ENCODE data around the gene SERPIND1.

SERPIND1 gene

DNA sequence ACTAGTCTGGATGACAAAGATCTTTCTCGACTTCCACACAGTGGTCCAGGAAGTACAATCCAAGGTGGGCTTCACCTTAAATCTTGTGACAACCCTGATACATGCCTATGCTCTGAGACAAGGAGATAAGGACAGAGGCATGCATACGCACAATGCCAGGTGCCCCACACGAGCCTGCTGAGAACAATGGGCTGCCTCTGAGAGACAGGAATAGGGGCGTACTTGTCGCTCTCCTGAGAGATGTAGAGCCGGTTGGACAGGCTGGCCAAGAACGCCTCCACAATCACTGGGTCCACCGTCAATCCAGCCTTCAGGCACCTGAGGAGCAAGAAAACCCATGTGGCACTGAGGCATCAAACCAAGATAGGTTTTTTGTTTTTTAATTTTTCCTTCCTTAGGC, 25.5 kb downstream of the SERPIND1 start:
- in situ Hi-C loops (cut with MboI; ENCODE audit: low sequenced_read_pairs, unreplicated experiment): loop anchor here (25.0 kb wide), 1 partner anchor 187 kb away; no protein-coding TSS in a partner anchor

DNA sequence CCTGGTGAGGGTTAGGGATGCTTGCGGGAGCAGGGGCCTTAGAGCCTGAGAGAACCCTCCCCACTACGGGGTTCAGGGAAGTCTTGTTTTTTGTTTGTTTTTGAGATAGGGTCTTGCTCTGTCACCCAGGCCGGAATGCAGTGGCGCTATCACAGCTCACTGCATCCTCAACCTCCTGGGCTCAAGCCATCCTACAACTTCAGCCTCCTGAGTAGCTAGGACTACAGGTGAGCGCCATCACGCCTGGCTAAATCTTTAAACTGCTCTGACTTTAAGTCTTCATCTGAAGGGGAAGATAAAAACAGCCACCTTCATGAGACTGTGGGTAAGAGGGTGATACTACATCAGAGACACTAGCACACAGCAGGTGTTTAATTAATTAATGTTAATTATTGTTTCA, 28.5 kb downstream of the SERPIND1 start:
- in situ Hi-C loops (cut with MboI; ENCODE audit: low sequenced_read_pairs, unreplicated experiment): no loop called here
- TF ChIP-seq, protein P1, sequence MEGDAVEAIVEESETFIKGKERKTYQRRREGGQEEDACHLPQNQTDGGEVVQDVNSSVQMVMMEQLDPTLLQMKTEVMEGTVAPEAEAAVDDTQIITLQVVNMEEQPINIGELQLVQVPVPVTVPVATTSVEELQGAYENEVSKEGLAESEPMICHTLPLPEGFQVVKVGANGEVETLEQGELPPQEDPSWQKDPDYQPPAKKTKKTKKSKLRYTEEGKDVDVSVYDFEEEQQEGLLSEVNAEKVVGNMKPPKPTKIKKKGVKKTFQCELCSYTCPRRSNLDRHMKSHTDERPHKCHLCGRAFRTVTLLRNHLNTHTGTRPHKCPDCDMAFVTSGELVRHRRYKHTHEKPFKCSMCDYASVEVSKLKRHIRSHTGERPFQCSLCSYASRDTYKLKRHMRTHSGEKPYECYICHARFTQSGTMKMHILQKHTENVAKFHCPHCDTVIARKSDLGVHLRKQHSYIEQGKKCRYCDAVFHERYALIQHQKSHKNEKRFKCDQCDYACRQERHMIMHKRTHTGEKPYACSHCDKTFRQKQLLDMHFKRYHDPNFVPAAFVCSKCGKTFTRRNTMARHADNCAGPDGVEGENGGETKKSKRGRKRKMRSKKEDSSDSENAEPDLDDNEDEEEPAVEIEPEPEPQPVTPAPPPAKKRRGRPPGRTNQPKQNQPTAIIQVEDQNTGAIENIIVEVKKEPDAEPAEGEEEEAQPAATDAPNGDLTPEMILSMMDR (IDR thresholded peaks at IDR 0.05; ENCODE audit: borderline replicate concordance, control extremely low read depth, extremely low read depth, insufficient read depth, missing control alignments): no peak
- no peak for DNase-seq (ENCODE audit: low spot score)

More for the DNA sequence above, 25.5 kb downstream of the SERPIND1 start:
- TF ChIP-seq, protein P1 (IDR thresholded peaks at IDR 0.05; ENCODE audit: borderline replicate concordance, control extremely low read depth, extremely low read depth, insufficient read depth, missing control alignments): no peak
- no peak for DNase-seq (ENCODE audit: low spot score)

DNA sequence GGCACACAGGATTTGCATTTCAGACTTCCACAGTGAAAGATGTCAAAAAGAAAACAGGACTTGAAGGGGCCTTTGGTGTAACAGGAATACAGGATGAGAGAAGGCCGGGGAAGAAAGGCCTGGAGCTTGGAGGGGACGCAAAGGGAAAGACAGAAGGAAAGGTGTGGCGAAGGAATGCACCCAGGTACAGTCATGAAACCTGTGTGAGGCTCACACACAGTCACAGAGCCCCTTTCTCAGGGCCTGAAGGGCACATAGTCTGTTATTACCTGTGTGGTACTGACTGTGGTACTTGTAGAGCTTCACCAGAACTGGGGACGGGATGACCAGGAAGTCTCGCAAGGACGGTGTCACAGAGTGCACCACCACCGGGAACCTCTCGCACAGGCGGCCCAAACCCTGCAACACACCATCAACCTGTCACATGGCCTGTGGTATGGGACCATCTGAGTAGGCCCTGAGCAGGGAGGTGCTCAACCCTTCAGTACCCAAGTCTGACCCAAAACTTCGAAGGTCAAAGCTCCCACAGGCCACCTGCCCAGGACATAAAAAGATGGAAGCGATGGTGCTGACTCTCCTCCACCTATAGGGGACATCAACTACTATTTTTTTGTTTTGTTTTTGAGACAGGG, 29.1 kb downstream of the SERPIND1 start:
- no peak for DNase-seq (ENCODE audit: low spot score)
- TF ChIP-seq, protein P1 (IDR thresholded peaks at IDR 0.05; ENCODE audit: borderline replicate concordance, control extremely low read depth, extremely low read depth, insufficient read depth, missing control alignments): no peak
- in situ Hi-C loops (cut with MboI; ENCODE audit: low sequenced_read_pairs, unreplicated experiment): no loop called here

DNA sequence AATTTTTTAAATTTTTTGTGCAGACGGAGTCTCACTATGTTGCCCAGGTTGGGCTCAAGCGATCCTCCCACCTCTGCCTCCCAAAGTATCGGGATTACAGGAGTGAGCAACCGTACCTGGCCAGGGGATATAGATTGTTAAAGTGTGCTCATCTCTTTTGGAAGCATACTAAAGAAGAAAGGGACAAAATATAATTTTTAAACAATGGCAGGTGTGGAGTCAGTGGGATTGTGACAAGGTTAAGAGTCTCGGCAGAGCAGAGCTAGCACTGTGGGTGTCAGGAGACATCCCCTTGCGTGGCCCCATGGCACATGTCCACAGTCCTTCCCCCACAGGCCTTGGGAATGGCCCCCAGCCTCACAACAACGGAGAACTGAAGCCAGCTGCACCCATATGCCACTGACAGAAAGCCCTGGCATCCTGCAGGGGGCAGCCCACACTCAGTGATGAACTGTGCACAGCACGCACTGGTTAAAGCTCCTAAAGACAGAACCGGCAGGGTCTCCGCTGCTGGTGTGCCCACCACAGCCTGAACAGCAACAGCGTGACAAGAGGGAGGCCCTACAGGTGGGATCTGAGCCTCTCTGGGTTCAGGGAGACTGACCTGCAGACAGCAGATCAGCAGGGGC, 29.9 kb downstream of the SERPIND1 start:
- TF ChIP-seq, protein P1 (IDR thresholded peaks at IDR 0.05; ENCODE audit: borderline replicate concordance, control extremely low read depth, extremely low read depth, insufficient read depth, missing control alignments): peak; percentile 43
- in situ Hi-C loops (cut with MboI; ENCODE audit: low sequenced_read_pairs, unreplicated experiment): no loop called here
- DNase-seq (ENCODE audit: low spot score): peak; percentile 50

DNA sequence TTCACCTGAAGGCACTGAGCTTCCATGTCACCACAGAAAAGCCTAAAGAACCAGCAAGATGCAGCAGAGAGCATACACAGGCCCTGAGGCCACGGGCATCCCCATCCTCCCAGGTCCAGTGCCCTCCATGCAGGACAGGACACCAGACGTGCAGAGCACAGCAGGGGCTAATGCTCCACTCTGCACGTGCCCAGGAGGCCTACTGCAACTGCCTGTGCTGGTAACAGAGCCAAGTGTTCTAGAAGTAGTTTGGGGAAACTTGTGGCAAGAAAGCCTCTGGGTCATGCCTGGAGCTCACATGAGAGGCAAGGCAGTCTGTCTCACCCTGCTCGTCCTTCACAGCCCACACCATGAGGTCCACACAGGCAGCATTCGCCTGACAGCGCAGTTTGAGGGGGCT, 30.7 kb downstream of the SERPIND1 start:
- in situ Hi-C loops (cut with MboI; ENCODE audit: low sequenced_read_pairs, unreplicated experiment): no loop called here
- TF ChIP-seq, protein P1 (IDR thresholded peaks at IDR 0.05; ENCODE audit: borderline replicate concordance, control extremely low read depth, extremely low read depth, insufficient read depth, missing control alignments): no peak
- no peak for DNase-seq (ENCODE audit: low spot score)

DNA sequence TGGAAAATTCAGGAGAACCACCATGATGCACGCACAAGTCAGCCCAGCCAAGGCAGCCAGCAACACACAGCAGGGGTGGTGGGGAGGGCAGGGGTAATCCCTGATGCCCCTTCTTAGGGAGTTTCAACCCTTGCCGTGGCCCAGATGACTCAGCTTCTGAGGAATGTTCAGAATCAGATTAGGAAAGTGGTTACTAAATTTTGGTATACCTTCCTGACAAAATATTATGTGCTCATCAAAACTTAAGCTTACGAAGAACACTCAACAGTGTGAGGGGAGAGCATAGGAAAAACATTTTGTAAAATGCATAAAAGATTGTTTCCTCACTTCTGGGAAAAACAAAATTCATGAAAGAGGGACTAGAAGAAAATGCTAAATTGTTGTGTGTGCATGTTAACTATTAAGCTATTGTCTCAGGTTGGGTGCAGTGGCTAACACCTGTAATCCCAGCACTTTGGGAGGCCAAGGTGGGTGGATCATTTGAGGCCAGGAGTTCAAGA, 32.1 kb downstream of the SERPIND1 start:
- DNase-seq (ENCODE audit: low spot score): no peak
- TF ChIP-seq, protein P1 (IDR thresholded peaks at IDR 0.05; ENCODE audit: borderline replicate concordance, control extremely low read depth, extremely low read depth, insufficient read depth, missing control alignments): no peak
- in situ Hi-C loops (cut with MboI; ENCODE audit: low sequenced_read_pairs, unreplicated experiment): no loop called here
